IPS-18c (cell line): Measurements from ENCODE around the gene CMPK1.
"Not testable (repeated sequence)": the region's sequence is repeated elsewhere in the genome, so short reads cannot be mapped to it uniquely, and the experiment has no call there.

ENCODE experiments used
- H3K4me3 ChIP-seq: 2 replicates; pipeline ENCODE4 v1.7.0; 2013; ENCODE audit warnings: low read depth, mild to moderate bottlenecking, low read length, moderate library complexity; ENCODE audit not compliant: insufficient read depth
- H3K9me3 ChIP-seq: one replicate; pipeline ENCODE4 v1.6.1; 2013; ENCODE audit warnings: mild to moderate bottlenecking, low read length, moderate library complexity; ENCODE audit not compliant: control insufficient read depth, insufficient read depth

Gene CMPK1

GRCh38 chr1:47332779-47333577, 612 bp upstream of the CMPK1 start:
- Histone ChIP-seq H3K9me3 (no peaks in the 10 kb centered on the region), H3K4me3 (peak overlapping the region; percentile 97)

- peak overlapping the region; percentile 97 for H3K4me3 ChIP-seq
- no peaks in the 10 kb centered on the region for H3K9me3 ChIP-seq
Observed at GRCh38 chr1:47333922-47334764, 553 bp downstream of the CMPK1 start.

GRCh38 chr1:47334765-47335435, 1.3 kb downstream of the CMPK1 start:
- peak overlapping the region; percentile 97 for H3K4me3 ChIP-seq
- H3K9me3 ChIP-seq = no peaks in the 10 kb centered on the region

GRCh38 chr1:47337350-47337749, 3.8 kb downstream of the CMPK1 start:
- Histone ChIP-seq H3K4me3 (no peak overlapping the region), H3K9me3 (no peaks in the 10 kb centered on the region)

GRCh38 chr1:47338249-47339077, 4.9 kb downstream of the CMPK1 start:
- no peak overlapping the region for H3K4me3 ChIP-seq

GRCh38 chr1:47340227-47340626, 6.6 kb downstream of the CMPK1 start:
- Histone ChIP-seq H3K9me3 (no peaks in the 10 kb centered on the region), H3K4me3 (no peak overlapping the region)

More at GRCh38 chr1:47338249-47339077, 4.9 kb downstream of the CMPK1 start:
- no peaks in the 10 kb centered on the region for H3K9me3 ChIP-seq

GRCh38 chr1:47346979-47347378, 13.4 kb downstream of the CMPK1 start:
- H3K9me3 ChIP-seq, H3K4me3 ChIP-seq: not testable (repeated sequence)

GRCh38 chr1:47347735-47348134, 14.1 kb downstream of the CMPK1 start:
- no peak overlapping the region for H3K4me3 ChIP-seq
- H3K9me3 ChIP-seq = no peaks in the 10 kb centered on the region

GRCh38 chr1:47348246-47348645, 14.7 kb downstream of the CMPK1 start:
- H3K9me3 ChIP-seq = no peaks in the 10 kb centered on the region
- H3K4me3 ChIP-seq = no peak overlapping the region

GRCh38 chr1:47351305-47351704, 17.7 kb downstream of the CMPK1 start:
- Histone ChIP-seq H3K9me3 (no peaks in the 10 kb centered on the region), H3K4me3 (no peak overlapping the region)

- no peaks in the 10 kb centered on the region for H3K9me3 ChIP-seq
- H3K4me3 ChIP-seq = no peak overlapping the region
Observed at GRCh38 chr1:47361380-47361779, 27.8 kb downstream of the CMPK1 start.

GRCh38 chr1:47362828-47363227, 29.2 kb downstream of the CMPK1 start:
- no peak overlapping the region for H3K4me3 ChIP-seq
- no peaks in the 10 kb centered on the region for H3K9me3 ChIP-seq

GRCh38 chr1:47367651-47368050, 34.1 kb downstream of the CMPK1 start:
- Histone ChIP-seq H3K4me3 (no peak overlapping the region), H3K9me3 (peaks cover 2% of the 10 kb centered on the region)

GRCh38 chr1:47371016-47371517, 37.5 kb downstream of the CMPK1 start:
- Histone ChIP-seq H3K9me3 (peaks cover 2% of the 10 kb centered on the region), H3K4me3 (no peak overlapping the region)

GRCh38 chr1:47374501-47374900, 40.9 kb downstream of the CMPK1 start:
- Histone ChIP-seq H3K4me3 (no peak overlapping the region), H3K9me3 (peaks cover 2% of the 10 kb centered on the region)

- Histone ChIP-seq H3K9me3 (no peaks in the 10 kb centered on the region), H3K4me3 (no peak overlapping the region)
Observed at GRCh38 chr1:47378147-47378546, 44.6 kb downstream of the CMPK1 start.

- Histone ChIP-seq H3K4me3 (no peak overlapping the region), H3K9me3 (no peaks in the 10 kb centered on the region)
Observed at GRCh38 chr1:47380699-47381098, 47.1 kb downstream of the CMPK1 start.
